HG02943 (cell line): ENCODE measurements around the gene CSTPP1.

Experiments
- ATAC-seq: cut with Tn5 transposase; IDR thresholded peaks from one replicate; pipeline ENCODE4 v1.9.1; 2021; ENCODE audit warnings: mild to moderate bottlenecking, low read depth, moderate library complexity; ENCODE audit not compliant: unreplicated experiment

The CSTPP1 gene

GRCh38 chr11:46936138-46937110 lies at the start of gene CSTPP1:
Gene CSTPP1, plus strand, starts transcription at chr11:46936761. Its CDS starts 45 bp downstream, at chr11:46936806.
- peak; percentile 88 for ATAC-seq

GRCh38 chr11:46888636-46889035 lies 47.9 kb upstream of the CSTPP1 start:
- ATAC-seq: no peak

GRCh38 chr11:46889251-46889650 lies 47.3 kb upstream of the CSTPP1 start:
- no peak for ATAC-seq

- ATAC-seq: no peak
Measured at GRCh38 chr11:46889689-46890475, 46.7 kb upstream of the CSTPP1 start.

GRCh38 chr11:46890665-46891064 lies 45.9 kb upstream of the CSTPP1 start:
- ATAC-seq: no peak

- ATAC-seq: no peak
Measured at GRCh38 chr11:46892109-46892508, 44.5 kb upstream of the CSTPP1 start.

GRCh38 chr11:46892838-46893237 lies 43.7 kb upstream of the CSTPP1 start:
- no peak for ATAC-seq

GRCh38 chr11:46894506-46894905 lies 42.1 kb upstream of the CSTPP1 start:
- ATAC-seq: no peak

GRCh38 chr11:46894961-46895360 lies 41.6 kb upstream of the CSTPP1 start:
- no peak for ATAC-seq

GRCh38 chr11:46895821-46896220 lies 40.7 kb upstream of the CSTPP1 start:
- no peak for ATAC-seq

GRCh38 chr11:46896719-46897406 lies 39.7 kb upstream of the CSTPP1 start:
- no peak for ATAC-seq

- no peak for ATAC-seq
Measured at GRCh38 chr11:46898396-46899095, 38.0 kb upstream of the CSTPP1 start.

GRCh38 chr11:46899501-46900025 lies 37.0 kb upstream of the CSTPP1 start:
- ATAC-seq: no peak

- no peak for ATAC-seq
Measured at GRCh38 chr11:46900091-46900746, 36.3 kb upstream of the CSTPP1 start.

GRCh38 chr11:46901156-46901555 lies 35.4 kb upstream of the CSTPP1 start:
- no peak for ATAC-seq

- ATAC-seq: no peak
Measured at GRCh38 chr11:46902694-46903093, 33.9 kb upstream of the CSTPP1 start.

GRCh38 chr11:46903846-46904245 lies 32.7 kb upstream of the CSTPP1 start:
- ATAC-seq: no peak

GRCh38 chr11:46905806-46906205 lies 30.8 kb upstream of the CSTPP1 start:
- ATAC-seq: no peak

- no peak for ATAC-seq
Measured at GRCh38 chr11:46906609-46907041, 29.9 kb upstream of the CSTPP1 start.
